ENCODE data around the gene CFI. TPM values are rescaled to one million over a fixed set of nuclear protein-coding genes. Genes with fewer than 3 reads are reported as not detected.

CFI gene
- total and polyA plus RNA-seq, 9 of the 15 experiments (the other 6 are each of a cell fraction or from before 2014, with no cell fraction given) = 0.30 to 8.4 (median 0.95) TPM

DNA sequence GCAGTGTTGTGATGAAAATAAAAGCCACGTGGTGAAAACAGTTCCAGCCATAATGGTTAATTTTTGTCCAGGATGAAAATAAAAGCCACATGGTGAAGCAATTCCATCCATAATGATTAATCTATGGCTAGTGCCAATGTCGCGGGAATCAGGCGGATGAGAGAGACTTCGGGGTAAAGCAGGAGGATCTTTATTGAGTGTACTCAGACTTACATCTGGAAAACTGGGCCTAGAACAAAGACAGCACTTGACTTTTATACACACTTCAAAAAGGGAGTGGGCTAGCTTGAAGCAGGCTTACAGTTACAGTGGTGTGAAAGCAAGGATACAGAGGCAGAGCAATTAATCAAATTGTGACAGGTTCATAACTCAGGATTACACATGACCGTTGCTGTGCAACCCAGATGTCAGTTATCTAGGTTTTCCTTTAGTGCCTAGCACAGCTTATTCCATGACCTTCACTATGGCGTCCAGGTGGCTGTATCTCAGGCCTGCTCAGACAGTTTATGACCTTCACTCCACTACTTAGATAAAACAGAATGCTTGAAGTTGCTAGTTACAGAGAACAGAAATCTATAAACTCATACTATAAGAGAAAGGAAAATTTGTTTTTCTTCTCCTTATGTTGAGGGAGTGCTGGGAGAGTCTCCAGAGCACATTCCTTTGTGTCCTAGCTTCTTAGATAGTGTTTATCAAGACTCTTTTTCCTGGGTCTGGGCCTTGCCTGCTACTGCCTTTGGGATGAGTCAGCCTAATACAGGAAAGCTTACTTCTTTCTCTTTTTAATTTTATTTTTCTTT lies 66.0 kb downstream of the CFI start:
- peak overlapping the region; percentile 66 for H3K27ac ChIP-seq (ENCODE audit: extremely low read depth, low read depth, low read length)
- ATAC-seq (peak; percentile 88), DNase-seq (ENCODE audit: extremely low read depth in 1 of 4, low spot score in 3 of 4) (peak in 2 of 4 experiments; percentile 53 to 94), FAIRE-seq (peak; percentile 99)
- H4K20me1 ChIP-seq (replicated peaks; ENCODE audit: control insufficient read depth, insufficient read depth, low read length) = no peaks in the 10 kb centered on the region
- H3K4me1 ChIP-seq (replicated peaks in 1 of 2; ENCODE audit: control insufficient read depth in 2 of 2, insufficient read depth in 2 of 2, low read length in 2 of 2) = peaks cover 17 to 40% of the 10 kb centered on the region in 2 experiments
- no peaks in the 10 kb centered on the region for H3K79me2 ChIP-seq (ENCODE audit: control insufficient read depth, insufficient read depth, low read length)
- H3K36me3 ChIP-seq (ENCODE audit: control insufficient read depth, insufficient read depth, low read length) = no peaks in the 10 kb centered on the region
- POLR2A ChIA-PET = interaction anchor here (1.0 to 1.1 kb wide), 2 partner anchors 16 to 79 kb away, joined by 3 read pairs; partner anchors contain the start of gene GAR1
- CTCF ChIA-PET (ENCODE audit: low intra/inter-chr PET ratio) = no interaction called here
- H2AFZ ChIP-seq (ENCODE audit: low read depth, low read length) = peak overlapping the region; percentile 84
- BruUV-seq (replicated peaks) = no TSS peak
- intact Hi-C loops (cut with micrococcal nuclease) (no loop called here), in situ Hi-C loops (cut with MboI) (no loop called here)
- 25% methylated on average over 7 of the region's 7 CpGs for whole genome bisulfite sequencing (ENCODE audit: insufficient coverage, low coverage, missing lambda C conversion rate)
- no peaks in the 10 kb centered on the region for H3K9me3 ChIP-seq (replicated peaks; ENCODE audit: control insufficient read depth, insufficient read depth, low read depth, low read length)
- H3K9ac ChIP-seq (ENCODE audit: insufficient read depth in 1 of 2, low read depth in 2 of 2, low read length in 2 of 2) = peak overlapping the region in 1 of 2 experiments; percentile 33; a peak in 1 of 4 replicates
- H3K4me2 ChIP-seq (ENCODE audit: insufficient read depth, low read length) = peak overlapping the region; percentile 32; the same call in 1 of the 2 replicates
- H3K9me1 ChIP-seq (ENCODE audit: control insufficient read depth, insufficient read depth, low read length) = no peaks in the 10 kb centered on the region
- no peak overlapping the region for H3K4me3 ChIP-seq
- H3K27me3 ChIP-seq (ENCODE audit: control insufficient read depth in 2 of 2, insufficient read depth in 2 of 2, low read length in 2 of 2) = no peaks in the 10 kb centered on the region
- TF ChIP-seq, protein P1, sequence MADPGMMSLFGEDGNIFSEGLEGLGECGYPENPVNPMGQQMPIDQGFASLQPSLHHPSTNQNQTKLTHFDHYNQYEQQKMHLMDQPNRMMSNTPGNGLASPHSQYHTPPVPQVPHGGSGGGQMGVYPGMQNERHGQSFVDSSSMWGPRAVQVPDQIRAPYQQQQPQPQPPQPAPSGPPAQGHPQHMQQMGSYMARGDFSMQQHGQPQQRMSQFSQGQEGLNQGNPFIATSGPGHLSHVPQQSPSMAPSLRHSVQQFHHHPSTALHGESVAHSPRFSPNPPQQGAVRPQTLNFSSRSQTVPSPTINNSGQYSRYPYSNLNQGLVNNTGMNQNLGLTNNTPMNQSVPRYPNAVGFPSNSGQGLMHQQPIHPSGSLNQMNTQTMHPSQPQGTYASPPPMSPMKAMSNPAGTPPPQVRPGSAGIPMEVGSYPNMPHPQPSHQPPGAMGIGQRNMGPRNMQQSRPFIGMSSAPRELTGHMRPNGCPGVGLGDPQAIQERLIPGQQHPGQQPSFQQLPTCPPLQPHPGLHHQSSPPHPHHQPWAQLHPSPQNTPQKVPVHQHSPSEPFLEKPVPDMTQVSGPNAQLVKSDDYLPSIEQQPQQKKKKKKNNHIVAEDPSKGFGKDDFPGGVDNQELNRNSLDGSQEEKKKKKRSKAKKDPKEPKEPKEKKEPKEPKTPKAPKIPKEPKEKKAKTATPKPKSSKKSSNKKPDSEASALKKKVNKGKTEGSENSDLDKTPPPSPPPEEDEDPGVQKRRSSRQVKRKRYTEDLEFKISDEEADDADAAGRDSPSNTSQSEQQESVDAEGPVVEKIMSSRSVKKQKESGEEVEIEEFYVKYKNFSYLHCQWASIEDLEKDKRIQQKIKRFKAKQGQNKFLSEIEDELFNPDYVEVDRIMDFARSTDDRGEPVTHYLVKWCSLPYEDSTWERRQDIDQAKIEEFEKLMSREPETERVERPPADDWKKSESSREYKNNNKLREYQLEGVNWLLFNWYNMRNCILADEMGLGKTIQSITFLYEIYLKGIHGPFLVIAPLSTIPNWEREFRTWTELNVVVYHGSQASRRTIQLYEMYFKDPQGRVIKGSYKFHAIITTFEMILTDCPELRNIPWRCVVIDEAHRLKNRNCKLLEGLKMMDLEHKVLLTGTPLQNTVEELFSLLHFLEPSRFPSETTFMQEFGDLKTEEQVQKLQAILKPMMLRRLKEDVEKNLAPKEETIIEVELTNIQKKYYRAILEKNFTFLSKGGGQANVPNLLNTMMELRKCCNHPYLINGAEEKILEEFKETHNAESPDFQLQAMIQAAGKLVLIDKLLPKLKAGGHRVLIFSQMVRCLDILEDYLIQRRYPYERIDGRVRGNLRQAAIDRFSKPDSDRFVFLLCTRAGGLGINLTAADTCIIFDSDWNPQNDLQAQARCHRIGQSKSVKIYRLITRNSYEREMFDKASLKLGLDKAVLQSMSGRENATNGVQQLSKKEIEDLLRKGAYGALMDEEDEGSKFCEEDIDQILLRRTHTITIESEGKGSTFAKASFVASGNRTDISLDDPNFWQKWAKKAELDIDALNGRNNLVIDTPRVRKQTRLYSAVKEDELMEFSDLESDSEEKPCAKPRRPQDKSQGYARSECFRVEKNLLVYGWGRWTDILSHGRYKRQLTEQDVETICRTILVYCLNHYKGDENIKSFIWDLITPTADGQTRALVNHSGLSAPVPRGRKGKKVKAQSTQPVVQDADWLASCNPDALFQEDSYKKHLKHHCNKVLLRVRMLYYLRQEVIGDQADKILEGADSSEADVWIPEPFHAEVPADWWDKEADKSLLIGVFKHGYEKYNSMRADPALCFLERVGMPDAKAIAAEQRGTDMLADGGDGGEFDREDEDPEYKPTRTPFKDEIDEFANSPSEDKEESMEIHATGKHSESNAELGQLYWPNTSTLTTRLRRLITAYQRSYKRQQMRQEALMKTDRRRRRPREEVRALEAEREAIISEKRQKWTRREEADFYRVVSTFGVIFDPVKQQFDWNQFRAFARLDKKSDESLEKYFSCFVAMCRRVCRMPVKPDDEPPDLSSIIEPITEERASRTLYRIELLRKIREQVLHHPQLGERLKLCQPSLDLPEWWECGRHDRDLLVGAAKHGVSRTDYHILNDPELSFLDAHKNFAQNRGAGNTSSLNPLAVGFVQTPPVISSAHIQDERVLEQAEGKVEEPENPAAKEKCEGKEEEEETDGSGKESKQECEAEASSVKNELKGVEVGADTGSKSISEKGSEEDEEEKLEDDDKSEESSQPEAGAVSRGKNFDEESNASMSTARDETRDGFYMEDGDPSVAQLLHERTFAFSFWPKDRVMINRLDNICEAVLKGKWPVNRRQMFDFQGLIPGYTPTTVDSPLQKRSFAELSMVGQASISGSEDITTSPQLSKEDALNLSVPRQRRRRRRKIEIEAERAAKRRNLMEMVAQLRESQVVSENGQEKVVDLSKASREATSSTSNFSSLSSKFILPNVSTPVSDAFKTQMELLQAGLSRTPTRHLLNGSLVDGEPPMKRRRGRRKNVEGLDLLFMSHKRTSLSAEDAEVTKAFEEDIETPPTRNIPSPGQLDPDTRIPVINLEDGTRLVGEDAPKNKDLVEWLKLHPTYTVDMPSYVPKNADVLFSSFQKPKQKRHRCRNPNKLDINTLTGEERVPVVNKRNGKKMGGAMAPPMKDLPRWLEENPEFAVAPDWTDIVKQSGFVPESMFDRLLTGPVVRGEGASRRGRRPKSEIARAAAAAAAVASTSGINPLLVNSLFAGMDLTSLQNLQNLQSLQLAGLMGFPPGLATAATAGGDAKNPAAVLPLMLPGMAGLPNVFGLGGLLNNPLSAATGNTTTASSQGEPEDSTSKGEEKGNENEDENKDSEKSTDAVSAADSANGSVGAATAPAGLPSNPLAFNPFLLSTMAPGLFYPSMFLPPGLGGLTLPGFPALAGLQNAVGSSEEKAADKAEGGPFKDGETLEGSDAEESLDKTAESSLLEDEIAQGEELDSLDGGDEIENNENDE (IDR thresholded peaks at IDR 0.05; ENCODE audit: low read depth, low read length) = no peak
- TF ChIP-seq, protein P2, sequence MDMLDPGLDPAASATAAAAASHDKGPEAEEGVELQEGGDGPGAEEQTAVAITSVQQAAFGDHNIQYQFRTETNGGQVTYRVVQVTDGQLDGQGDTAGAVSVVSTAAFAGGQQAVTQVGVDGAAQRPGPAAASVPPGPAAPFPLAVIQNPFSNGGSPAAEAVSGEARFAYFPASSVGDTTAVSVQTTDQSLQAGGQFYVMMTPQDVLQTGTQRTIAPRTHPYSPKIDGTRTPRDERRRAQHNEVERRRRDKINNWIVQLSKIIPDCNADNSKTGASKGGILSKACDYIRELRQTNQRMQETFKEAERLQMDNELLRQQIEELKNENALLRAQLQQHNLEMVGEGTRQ (CRISPR knock-in tag; IDR thresholded peaks at IDR 0.05) = no peak
- TF ChIP-seq HEY1 (CRISPR knock-in tag; IDR thresholded peaks at IDR 0.05; ENCODE audit: borderline replicate concordance) (no peak), NR4A1 (CRISPR knock-in tag; IDR thresholded peaks at IDR 0.05) (no peak), NR4A1 (tag; IDR thresholded peaks at IDR 0.05) (0 out of 2 replicates have a peak, but pooled peaks have one; percentile 38), BHLHE40 (IDR thresholded peaks at IDR 0.05; ENCODE audit: low read length) (no peak), SNIP1 (IDR thresholded peaks at IDR 0.05; ENCODE audit: low read depth) (no peak), HMG20A (CRISPR knock-in tag; conservative IDR thresholded peaks at IDR 0.05) (no peak), NFRKB (IDR thresholded peaks at IDR 0.05; ENCODE audit: low read depth) (peak; percentile 63; the same call in 1 of the 2 replicates), TAF7 (tag; IDR thresholded peaks at IDR 0.05) (no peak)

Data from K562 (cell line).